Measurements from ENCODE around the gene EPS8L2. TPM values are rescaled to one million over a fixed set of nuclear protein-coding genes. Genes with fewer than 3 reads are reported as not detected.

The EPS8L2 gene
- total RNA-seq, 2 donors from 2014 or later, result 92.1 to 114 TPM

DNA sequence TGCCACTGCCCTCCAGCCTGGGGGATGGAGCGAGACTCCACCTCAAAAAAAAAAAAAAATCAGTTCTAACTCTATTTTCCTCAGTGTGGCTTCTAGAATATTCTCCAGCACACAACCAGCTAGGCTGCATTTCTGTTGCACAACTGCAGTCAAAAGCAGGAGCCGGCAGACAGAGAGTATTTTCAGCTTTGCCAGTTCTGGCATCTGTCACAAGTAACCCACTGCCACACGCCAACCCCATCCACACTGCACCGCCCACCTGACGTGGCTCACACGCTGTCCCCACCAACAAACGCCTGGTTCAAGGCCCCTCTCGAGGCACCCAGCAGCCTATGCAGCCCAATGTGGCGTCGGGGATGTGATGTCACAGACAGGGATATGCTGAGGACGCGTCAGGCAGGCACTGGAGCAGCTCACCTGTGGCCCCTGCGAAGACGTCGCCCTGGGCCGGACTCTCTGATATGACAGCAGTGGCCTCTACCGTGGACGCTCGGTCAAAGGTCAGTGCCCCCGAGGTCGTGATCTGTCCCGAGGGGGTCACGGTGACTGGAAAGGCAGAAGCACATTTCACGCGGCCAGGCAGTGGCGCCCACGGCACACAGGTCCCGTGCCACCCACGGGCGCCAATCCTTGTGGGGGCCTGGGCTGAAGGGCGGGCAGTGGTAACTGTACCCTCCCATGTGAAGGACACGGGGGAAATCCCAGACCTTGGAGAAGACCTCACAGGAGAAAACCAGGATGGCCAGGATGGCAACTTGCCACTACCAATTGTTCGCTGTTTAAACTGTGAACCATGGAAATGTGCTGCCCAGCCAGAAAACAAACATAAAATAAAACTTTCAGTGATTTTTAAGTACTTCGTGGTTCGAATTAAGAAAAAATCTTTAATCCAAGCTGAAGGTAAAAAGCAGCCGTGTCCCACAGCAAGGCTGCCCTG lies 26.5 kb upstream of the EPS8L2 start:
- no peaks in the 10 kb centered on the region for H3K4me1 ChIP-seq (replicated peaks)
- 90% methylated on average over 36 of the region's 36 CpGs for WGBS
- H3K9me3 ChIP-seq, result no peaks in the 10 kb centered on the region
- TF ChIP-seq POLR2A (IDR thresholded peaks at IDR 0.05), result no peak
- TF ChIP-seq POLR2AphosphoS5 (IDR thresholded peaks at IDR 0.05), result no peak
- TF ChIP-seq, protein P1, sequence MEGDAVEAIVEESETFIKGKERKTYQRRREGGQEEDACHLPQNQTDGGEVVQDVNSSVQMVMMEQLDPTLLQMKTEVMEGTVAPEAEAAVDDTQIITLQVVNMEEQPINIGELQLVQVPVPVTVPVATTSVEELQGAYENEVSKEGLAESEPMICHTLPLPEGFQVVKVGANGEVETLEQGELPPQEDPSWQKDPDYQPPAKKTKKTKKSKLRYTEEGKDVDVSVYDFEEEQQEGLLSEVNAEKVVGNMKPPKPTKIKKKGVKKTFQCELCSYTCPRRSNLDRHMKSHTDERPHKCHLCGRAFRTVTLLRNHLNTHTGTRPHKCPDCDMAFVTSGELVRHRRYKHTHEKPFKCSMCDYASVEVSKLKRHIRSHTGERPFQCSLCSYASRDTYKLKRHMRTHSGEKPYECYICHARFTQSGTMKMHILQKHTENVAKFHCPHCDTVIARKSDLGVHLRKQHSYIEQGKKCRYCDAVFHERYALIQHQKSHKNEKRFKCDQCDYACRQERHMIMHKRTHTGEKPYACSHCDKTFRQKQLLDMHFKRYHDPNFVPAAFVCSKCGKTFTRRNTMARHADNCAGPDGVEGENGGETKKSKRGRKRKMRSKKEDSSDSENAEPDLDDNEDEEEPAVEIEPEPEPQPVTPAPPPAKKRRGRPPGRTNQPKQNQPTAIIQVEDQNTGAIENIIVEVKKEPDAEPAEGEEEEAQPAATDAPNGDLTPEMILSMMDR (IDR thresholded peaks at IDR 0.05), result no peak
- peaks cover 0 to 5% of the 10 kb centered on the region in 2 donors for H3K36me3 ChIP-seq
- DNase-seq (ENCODE audit: low spot score), result no peak
- no peak overlapping the region for H3K4me3 ChIP-seq
- intact Hi-C loops (cut with DNase I), result no loop called here
- H3K27me3 ChIP-seq (replicated peaks; ENCODE audit: insufficient read depth), result no peaks in the 10 kb centered on the region
- no peak overlapping the region for H3K27ac ChIP-seq

DNA sequence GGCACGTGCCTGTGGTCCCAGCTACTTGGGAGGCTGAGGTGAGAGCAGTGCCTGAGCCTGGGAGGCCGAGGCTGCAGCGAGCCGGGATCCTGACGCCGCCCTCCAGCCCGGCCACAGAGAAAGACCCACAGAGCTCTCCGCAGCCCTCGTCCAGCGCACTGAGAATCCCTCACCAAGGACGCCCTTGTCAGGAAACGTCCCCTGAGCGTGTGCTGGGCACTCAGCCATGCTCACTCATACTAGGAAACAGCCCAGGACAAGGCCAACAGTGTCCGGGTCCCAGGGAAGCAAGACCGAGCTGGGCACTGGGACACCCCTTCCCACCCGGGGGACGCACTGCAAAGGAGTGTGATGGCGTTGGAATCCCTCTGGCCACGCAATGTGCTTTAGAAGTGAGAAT lies 25.6 kb upstream of the EPS8L2 start:
- WGBS, result 94% methylated on average over 17 of the region's 19 CpGs
- no peaks in the 10 kb centered on the region for H3K9me3 ChIP-seq
- peaks cover 0 to 5% of the 10 kb centered on the region in 2 donors for H3K36me3 ChIP-seq
- no peak overlapping the region for H3K27ac ChIP-seq
- TF ChIP-seq POLR2AphosphoS5 (IDR thresholded peaks at IDR 0.05), result no peak
- TF ChIP-seq, protein P1 (IDR thresholded peaks at IDR 0.05), result no peak
- TF ChIP-seq POLR2A (IDR thresholded peaks at IDR 0.05), result no peak
- no peaks in the 10 kb centered on the region for H3K4me1 ChIP-seq (replicated peaks)
- H3K4me3 ChIP-seq, result no peak overlapping the region
- H3K27me3 ChIP-seq (replicated peaks; ENCODE audit: insufficient read depth), result no peaks in the 10 kb centered on the region
- intact Hi-C loops (cut with DNase I), result no loop called here
- DNase-seq (ENCODE audit: low spot score), result no peak

DNA sequence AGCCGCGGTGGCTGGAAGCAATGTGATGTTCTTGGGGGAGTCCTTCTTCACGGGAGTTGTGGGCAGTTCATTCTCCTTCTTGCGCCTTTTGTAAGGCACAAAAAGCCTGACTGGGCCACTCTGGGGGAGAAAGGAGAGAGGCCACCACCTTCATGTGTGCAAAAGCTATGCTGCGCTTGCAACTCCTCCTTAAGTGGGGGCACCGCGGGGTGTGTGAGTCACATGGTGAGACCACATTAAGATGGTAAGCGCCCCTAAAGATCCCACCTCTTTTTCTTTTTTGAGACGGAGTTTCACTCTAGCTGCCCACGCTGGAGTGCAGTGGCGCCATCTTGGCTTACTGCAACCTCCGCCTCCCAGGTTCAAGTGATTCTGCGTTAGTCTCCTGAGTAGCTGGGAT lies 25.1 kb upstream of the EPS8L2 start:
- H3K4me3 ChIP-seq, result no peak overlapping the region
- no peaks in the 10 kb centered on the region for H3K4me1 ChIP-seq (replicated peaks)
- DNase-seq (ENCODE audit: low spot score), result no peak
- intact Hi-C loops (cut with DNase I), result no loop called here
- TF ChIP-seq POLR2A (IDR thresholded peaks at IDR 0.05), result no peak
- TF ChIP-seq, protein P1 (IDR thresholded peaks at IDR 0.05), result no peak
- no peak for TF ChIP-seq POLR2AphosphoS5 (IDR thresholded peaks at IDR 0.05)
- H3K36me3 ChIP-seq, result peaks cover 0 to 5% of the 10 kb centered on the region in 2 donors
- no peaks in the 10 kb centered on the region for H3K27me3 ChIP-seq (replicated peaks; ENCODE audit: insufficient read depth)
- no peaks in the 10 kb centered on the region for H3K9me3 ChIP-seq
- H3K27ac ChIP-seq, result no peak overlapping the region
- 91% methylated on average over 13 of the region's 13 CpGs for WGBS

DNA sequence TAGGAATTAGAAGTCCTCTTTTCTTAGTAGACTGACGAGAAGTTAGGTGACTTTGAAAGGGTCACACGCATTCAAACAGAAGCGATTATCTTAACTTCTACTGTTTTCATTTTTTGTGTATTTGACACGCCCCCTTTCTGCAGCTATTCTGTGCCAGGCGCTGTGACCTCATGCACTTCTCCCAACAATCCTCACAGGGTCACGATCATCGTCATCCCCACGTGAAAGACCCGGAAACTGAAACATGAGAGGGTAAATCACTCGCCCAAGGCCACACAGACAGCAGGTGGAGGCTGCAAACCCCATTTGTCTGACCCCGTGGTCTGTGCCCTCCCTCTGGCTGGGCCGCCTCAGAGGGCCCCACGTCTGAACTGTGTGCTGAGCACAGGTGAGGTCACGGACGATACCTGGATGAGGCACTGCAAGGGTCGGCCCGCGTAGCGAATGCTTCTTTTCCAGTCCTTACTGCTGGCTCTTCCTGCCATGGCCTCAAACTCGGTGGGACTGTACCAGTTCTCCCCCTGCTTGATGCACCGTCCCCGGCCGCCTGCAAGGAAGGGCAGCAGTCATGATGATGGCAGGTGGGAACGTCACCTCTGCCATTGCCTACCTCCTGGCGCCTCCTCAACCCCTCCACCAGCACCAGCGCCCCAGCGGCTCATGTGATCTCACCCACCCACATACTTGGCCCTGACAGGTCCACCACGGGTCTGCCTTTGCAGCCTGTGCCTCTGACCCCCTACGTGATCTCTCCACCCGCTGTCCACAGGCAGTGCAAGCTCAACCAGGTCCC lies 19.4 kb upstream of the EPS8L2 start:
- H3K36me3 ChIP-seq, result peaks cover 0 to 5% of the 10 kb centered on the region in 2 donors
- no peak for TF ChIP-seq POLR2AphosphoS5 (IDR thresholded peaks at IDR 0.05)
- TF ChIP-seq POLR2A (IDR thresholded peaks at IDR 0.05), result no peak
- TF ChIP-seq, protein P1 (IDR thresholded peaks at IDR 0.05), result no peak
- peaks cover 7% of the 10 kb centered on the region for H3K4me1 ChIP-seq (replicated peaks)
- intact Hi-C loops (cut with DNase I), result no loop called here
- no peaks in the 10 kb centered on the region for H3K9me3 ChIP-seq
- DNase-seq (ENCODE audit: low spot score), result no peak
- H3K27me3 ChIP-seq (replicated peaks; ENCODE audit: insufficient read depth), result no peaks in the 10 kb centered on the region
- no peak overlapping the region for H3K27ac ChIP-seq
- 94% methylated on average over 30 of the region's 30 CpGs for WGBS
- H3K4me3 ChIP-seq, result no peak overlapping the region

Measured in prostate gland (tissue), 2 donors.